HCT116 (cell line): ENCODE measurements around the gene ETNK2. TPM values are rescaled to one million over a fixed set of nuclear protein-coding genes. Genes with fewer than 3 reads are reported as not detected.

Experiments used
- ATAC-seq: fragments of 200-7000 bp; cut with Tn5 transposase; 2 replicates; pipeline ENCODE4 v1.9.1; 2020; ENCODE audit warnings: mild to moderate bottlenecking, moderate library complexity
- BruUV-seq: library from RNA; stranded (reverse); fragments of 400-500 nt; replicated peaks from 2 replicates; lab custom pipeline; 2021; lab: Mats Ljungman, UMichigan
- CTCF ChIA-PET: fragments of 300-600 bp; sonication (Branson Sonifier 250); formaldehyde crosslinking; loops from one replicate; lab custom pipeline; 2021; ENCODE audit warnings: antibody characterized with exemption; lab: Charles Lee
- POLR2A ChIA-PET: fragments of 300-600, 350-600 bp; sonication (Branson Sonifier 250); formaldehyde crosslinking; loops from one replicate; lab custom pipeline; 2021; ENCODE audit warnings: antibody characterized with exemption; lab: Charles Lee
- RAD21 ChIA-PET, 2 experiments: fragments of 300-600 bp; sonication (Branson Sonifier 250); formaldehyde crosslinking; loops; one replicate each; lab custom pipeline; 2023; ENCODE audit warnings: low total read pairs in 2 of 2; ENCODE audit not compliant: uncharacterized antibody in 2 of 2, unreplicated experiment in 2 of 2, low non-redundant PET in 1 of 2; lab: Charles Lee
- DNase-seq: peaks from one replicate; pipeline ENCODE4 v3.0.0-alpha.2; 2010; ENCODE audit warnings: low read depth, low spot score
- H2AFZ ChIP-seq: fragments of 200-600 bp; shearing (Covaris generic), sonication (generic); 2 replicates; pipeline ENCODE4 v1.6.1; 2017; ENCODE audit warnings: low read depth, mixed run types, mixed read lengths, antibody characterized with exemption, low read length; ENCODE audit not compliant: poor library complexity, severe bottlenecking
- H3K27ac ChIP-seq: 2 replicates; pipeline ENCODE4 v1.5.1; 2012; ENCODE audit warnings: low read depth, low read length
- H3K27me3 ChIP-seq: fragments of 200-600 bp; sonication (generic); 2 replicates; pipeline ENCODE4 v1.6.1; 2016; ENCODE audit warnings: mixed run types, low read length, mixed read lengths; ENCODE audit not compliant: insufficient read depth
- H3K36me3 ChIP-seq, 2 experiments: fragments of 200-500 bp in 1 of 2; fragments of 200-600 bp in 1 of 2; sonication (Bioruptor generic) in 1 of 2; sonication (generic) in 1 of 2; 2 replicates each; pipeline versions ENCODE4 v1.5.1 to v1.6.1; 2014 to 2016; ENCODE audit warnings: low read length in 2 of 2, inconsistent platforms in 1 of 2, mixed read lengths in 1 of 2, mixed run types in 1 of 2; ENCODE audit not compliant: insufficient read depth in 2 of 2, control insufficient read depth in 1 of 2
- H3K4me1 ChIP-seq, 2 experiments: fragments of 200-600 bp in 1 of 2; sonication (generic) in 1 of 2; 2 replicates each; pipeline versions ENCODE4 v1.5.1 to v1.6.1; 2012 to 2017; ENCODE audit warnings: low read length in 2 of 2, inconsistent platforms in 1 of 2, mild to moderate bottlenecking in 1 of 2, mixed read lengths in 1 of 2, mixed run types in 1 of 2, moderate library complexity in 1 of 2; ENCODE audit not compliant: insufficient read depth in 2 of 2, control insufficient read depth in 1 of 2
- H3K4me2 ChIP-seq: fragments of 200-600 bp; sonication (generic); 2 replicates; pipeline ENCODE4 v1.6.1; 2017; ENCODE audit warnings: mixed run types, low read length, mixed read lengths
- H3K4me3 ChIP-seq, 2 experiments: fragments of 200-600 bp in 1 of 2; sonication (generic) in 1 of 2; replicated peaks in 1 of 2; 2 replicates each; pipeline ENCODE4 v1.5.1; 2011 to 2016; ENCODE audit warnings: low read length in 2 of 2, control low read depth in 1 of 2, low read depth in 1 of 2, mild to moderate bottlenecking in 1 of 2, mixed read lengths in 1 of 2, mixed run types in 1 of 2
- H3K79me2 ChIP-seq: fragments of 200-600 bp; sonication (generic); 2 replicates; pipeline ENCODE4 v1.6.1; 2017; ENCODE audit warnings: mild to moderate bottlenecking, mixed run types, low read length, moderate library complexity, mixed read lengths; ENCODE audit not compliant: insufficient read depth
- H3K9ac ChIP-seq: fragments of 200-600 bp; sonication (generic); 2 replicates; pipeline ENCODE4 v1.6.1; 2016; ENCODE audit warnings: low read length, mixed read lengths
- H3K9me2 ChIP-seq: fragments of 200-600 bp; sonication (generic), shearing (Covaris generic); 2 replicates; pipeline ENCODE4 v1.6.1; 2017; ENCODE audit warnings: mixed run types, mild to moderate bottlenecking, moderate library complexity; ENCODE audit not compliant: insufficient read depth
- H3K9me3 ChIP-seq, 2 experiments: fragments of 200-500 bp in 1 of 2; fragments of 200-600 bp in 1 of 2; sonication (Bioruptor generic) in 1 of 2; sonication (generic) in 1 of 2; 2 replicates each; pipeline ENCODE4 v1.6.1; 2014 to 2017; ENCODE audit warnings: low read length in 2 of 2, mixed read lengths in 2 of 2, inconsistent platforms in 1 of 2, low read depth in 1 of 2, mild to moderate bottlenecking in 1 of 2, mixed run types in 1 of 2, moderate library complexity in 1 of 2; ENCODE audit not compliant: control insufficient read depth in 1 of 2, insufficient read depth in 1 of 2
- H4K20me1 ChIP-seq: fragments of 200-600 bp; sonication (generic), shearing (Covaris generic); 2 replicates; pipeline ENCODE4 v1.6.1; 2017; ENCODE audit warnings: mixed run types, mild to moderate bottlenecking, moderate library complexity; ENCODE audit not compliant: insufficient read depth
- CBX3 ChIP-seq: IDR thresholded peaks from 2 replicates; pipeline ENCODE4 v1.6.1; 2012; ENCODE audit warnings: low read depth
- CEBPB ChIP-seq: IDR thresholded peaks from 2 replicates; pipeline ENCODE4 v1.6.1; 2012; ENCODE audit warnings: low read depth
- CTCF ChIP-seq, 3 experiments: fragments of 200-600 bp in 1 of 3; sonication (generic) in 1 of 3; IDR thresholded peaks in 2 of 3; conservative IDR thresholded peaks in 1 of 3; 2 replicates each; pipeline ENCODE4 v1.5.1; 2012 to 2017; ENCODE audit warnings: low read depth in 2 of 3, low read length in 2 of 3, antibody characterized with exemption in 1 of 3, borderline replicate concordance in 1 of 3, control low read depth in 1 of 3, mild to moderate bottlenecking in 1 of 3, mixed read lengths in 1 of 3, mixed run types in 1 of 3, moderate library complexity in 1 of 3; ENCODE audit not compliant: insufficient read depth in 1 of 3
- EGR1 ChIP-seq: IDR thresholded peaks from 2 replicates; pipeline ENCODE4 v1.6.1; 2012; ENCODE audit warnings: low read depth
- ELF1 ChIP-seq: IDR thresholded peaks from 2 replicates; pipeline ENCODE4 v1.6.1; 2012; ENCODE audit warnings: low read depth, borderline replicate concordance
- EZH2 ChIP-seq: fragments of 200-600 bp; sonication (generic); IDR thresholded peaks from 2 replicates; pipeline ENCODE4 v1.6.1; 2017; ENCODE audit warnings: antibody characterized with exemption, mixed run types
- EZH2phosphoT487 ChIP-seq: fragments of 200-600 bp; IDR thresholded peaks from 2 replicates; pipeline ENCODE4 v1.6.1; 2018; ENCODE audit warnings: antibody characterized with exemption, borderline replicate concordance
- FOSL1 ChIP-seq: IDR thresholded peaks from 2 replicates; pipeline ENCODE4 v1.6.1; 2012; ENCODE audit warnings: low read depth
- POLR2A ChIP-seq: IDR thresholded peaks from 2 replicates; pipeline ENCODE4 v1.7.0; 2011; ENCODE audit warnings: borderline replicate concordance; ENCODE audit not compliant: insufficient read depth, insufficient read length; ENCODE audit errors: extremely low read depth
- POLR2AphosphoS5 ChIP-seq: IDR thresholded peaks from 2 replicates; pipeline ENCODE4 v1.6.1; 2011; ENCODE audit warnings: mild to moderate bottlenecking, low read depth, low read length, moderate library complexity
- RAD21 ChIP-seq: IDR thresholded peaks from 2 replicates; pipeline ENCODE4 v1.6.1; 2012; ENCODE audit warnings: low read depth, mild to moderate bottlenecking
- REST ChIP-seq: IDR thresholded peaks from 2 replicates; pipeline ENCODE4 v1.6.1; 2012; ENCODE audit warnings: low read depth
- SIN3A ChIP-seq: IDR thresholded peaks from 2 replicates; pipeline ENCODE4 v1.6.1; 2012; ENCODE audit warnings: low read depth
- SP1 ChIP-seq: IDR thresholded peaks from 2 replicates; pipeline ENCODE4 v1.6.1; 2012; ENCODE audit warnings: low read depth
- ZBTB33 ChIP-seq: IDR thresholded peaks from 2 replicates; pipeline ENCODE4 v1.6.1; 2011; ENCODE audit warnings: mild to moderate bottlenecking, low read length, moderate library complexity; ENCODE audit not compliant: insufficient replicate concordance; ENCODE audit errors: extremely low read depth
- ZFX ChIP-seq: fragments of 450-650 bp; IDR thresholded peaks from 2 replicates; pipeline ENCODE4 v1.6.1; 2017
- ZNF274 ChIP-seq: fragments of 200-500 bp; sonication (Bioruptor generic); IDR thresholded peaks from 2 replicates; pipeline ENCODE4 v1.6.1; 2014; ENCODE audit warnings: mild to moderate bottlenecking, low read depth, low read length, inconsistent platforms
- intact Hi-C: fragments of 100-400 bp; cut with micrococcal nuclease; formaldehyde crosslinking; loops from 2 replicates; pipeline ENCODE4 v1.10.0; 2022
- total RNA-seq: library from RNA; stranded (reverse); gene quantifications from one replicate; pipeline ENCODE4 v1.2.1, GENCODE V29; 2021; ENCODE audit not compliant: unreplicated experiment

Gene ETNK2
- total RNA-seq, 1 experiment from 2014 or later, result 16.1 TPM

DNA sequence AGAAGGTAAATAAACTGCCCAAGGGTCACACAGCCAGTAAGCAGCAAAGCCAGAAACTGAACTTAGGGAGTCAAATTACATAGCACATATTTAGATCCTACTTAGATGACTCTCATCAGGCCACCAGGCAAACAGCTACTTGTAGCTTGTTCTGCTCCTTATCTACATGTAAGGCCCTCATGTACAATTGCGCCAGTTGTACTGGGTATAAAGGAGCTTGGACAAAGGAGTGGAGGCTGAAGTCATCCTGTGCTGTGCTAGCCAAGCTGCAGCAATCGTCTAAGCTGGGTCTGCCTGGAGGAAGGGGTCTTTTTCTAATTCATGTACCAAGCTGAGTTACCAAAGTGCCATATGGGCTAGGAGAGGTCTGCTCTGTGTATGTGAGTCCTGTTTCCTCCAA lies 12.8 kb downstream of the ETNK2 start:
- TF ChIP-seq ZBTB33 (no peak), SP1 (no peak), ZNF274 (no peak), POLR2A (no peak), EZH2 (no peak), RAD21 (no peak), SIN3A (no peak), CBX3 (no peak), ZFX (no peak), EGR1 (no peak), POLR2AphosphoS5 (no peak), CEBPB (no peak), REST (no peak), EZH2phosphoT487 (no peak), FOSL1 (no peak), CTCF (IDR thresholded peaks at IDR 0.05 in 2 of 3, conservative IDR thresholded peaks at IDR 0.05 in 1 of 3; ENCODE audit: borderline replicate concordance in 1 of 3, insufficient read depth in 1 of 3, low read depth in 2 of 3, low read length in 2 of 3) (no peak), ELF1 (no peak)
- H3K4me3 ChIP-seq, result no peak overlapping the region
- H3K27ac ChIP-seq, result no peak overlapping the region
- H3K79me2 ChIP-seq, result no peaks in the 10 kb centered on the region
- no peak overlapping the region for H2AFZ ChIP-seq
- no peak overlapping the region for H3K4me2 ChIP-seq
- no peaks in the 10 kb centered on the region for H3K9me3 ChIP-seq
- peaks cover 0 to 7% of the 10 kb centered on the region in 2 experiments; a peak in 1 of 4 replicates for H3K36me3 ChIP-seq
- ChIA-PET CTCF (interaction anchor here (0.9 to 2.1 kb wide), 3 partner anchors 9 to 23 kb away, joined by 3 to 4 read pairs (median 4); no protein-coding TSS in a partner anchor), RAD21 (no interaction called here), POLR2A (no interaction called here)
- ATAC-seq (no peak), DNase-seq (no peak)
- no peaks in the 10 kb centered on the region for H3K4me1 ChIP-seq
- H3K9me2 ChIP-seq, result no peaks in the 10 kb centered on the region
- intact Hi-C loops, result no loop called here
- no TSS peak for BruUV-seq
- H3K9ac ChIP-seq, result no peak overlapping the region
- no peaks in the 10 kb centered on the region for H4K20me1 ChIP-seq
- H3K27me3 ChIP-seq, result no peaks in the 10 kb centered on the region
